ENCODE results near the gene TBC1D19.

The TBC1D19 gene

DNA sequence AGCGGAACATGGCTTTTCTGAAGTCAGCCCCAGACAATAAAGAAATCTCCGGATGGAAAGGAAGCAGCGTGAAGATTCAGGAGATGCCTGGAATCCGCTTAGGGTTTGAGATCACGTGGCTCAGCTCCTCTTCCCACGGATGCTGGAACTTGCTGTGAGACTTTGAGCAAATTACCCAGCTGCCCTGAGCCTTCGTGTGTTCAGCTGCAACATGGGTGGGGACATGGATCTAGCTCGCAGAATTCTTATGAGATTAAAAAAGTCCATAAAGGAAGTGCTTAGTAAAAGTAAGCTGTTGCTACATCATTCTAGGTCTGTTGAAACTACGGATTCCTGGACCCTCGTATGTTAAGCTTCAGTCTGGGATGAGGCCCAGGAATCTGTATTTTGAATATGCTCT, 221.0 kb downstream of the TBC1D19 start:
- Histone ChIP-seq H3K27me3 (replicated peaks; ENCODE audit: control insufficient read depth, insufficient read depth, low read length) (no peaks in the 10 kb centered on the region), H3K36me3 (ENCODE audit: control insufficient read depth, insufficient read depth, low read length) (no peaks in the 10 kb centered on the region), H3K4me3 (replicated peaks; ENCODE audit: low read depth, low read length) (no peak overlapping the region)
- no peak for DNase-seq (ENCODE audit: extremely low read depth, insufficient read length)
- TF ChIP-seq, protein P1, sequence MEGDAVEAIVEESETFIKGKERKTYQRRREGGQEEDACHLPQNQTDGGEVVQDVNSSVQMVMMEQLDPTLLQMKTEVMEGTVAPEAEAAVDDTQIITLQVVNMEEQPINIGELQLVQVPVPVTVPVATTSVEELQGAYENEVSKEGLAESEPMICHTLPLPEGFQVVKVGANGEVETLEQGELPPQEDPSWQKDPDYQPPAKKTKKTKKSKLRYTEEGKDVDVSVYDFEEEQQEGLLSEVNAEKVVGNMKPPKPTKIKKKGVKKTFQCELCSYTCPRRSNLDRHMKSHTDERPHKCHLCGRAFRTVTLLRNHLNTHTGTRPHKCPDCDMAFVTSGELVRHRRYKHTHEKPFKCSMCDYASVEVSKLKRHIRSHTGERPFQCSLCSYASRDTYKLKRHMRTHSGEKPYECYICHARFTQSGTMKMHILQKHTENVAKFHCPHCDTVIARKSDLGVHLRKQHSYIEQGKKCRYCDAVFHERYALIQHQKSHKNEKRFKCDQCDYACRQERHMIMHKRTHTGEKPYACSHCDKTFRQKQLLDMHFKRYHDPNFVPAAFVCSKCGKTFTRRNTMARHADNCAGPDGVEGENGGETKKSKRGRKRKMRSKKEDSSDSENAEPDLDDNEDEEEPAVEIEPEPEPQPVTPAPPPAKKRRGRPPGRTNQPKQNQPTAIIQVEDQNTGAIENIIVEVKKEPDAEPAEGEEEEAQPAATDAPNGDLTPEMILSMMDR (IDR thresholded peaks at IDR 0.05; ENCODE audit: insufficient read depth, low read length, poor library complexity, severe bottlenecking) = no peak
